ENCODE data around the gene MUSK. TPM values are rescaled to one million over a fixed set of nuclear protein-coding genes. Genes with fewer than 3 reads are reported as not detected.
"Not testable (repeated sequence)": the region's sequence is repeated elsewhere in the genome, so short reads cannot be mapped to it uniquely, and the experiment has no call there.

MUSK gene
- total RNA-seq, 3 donors from 2014 or later = not detected

- peaks cover 8% of the 10 kb centered on the region for H3K9me3 Mint-ChIP-seq
- H3K4me1 Mint-ChIP-seq (ENCODE audit: low read depth) = no peaks in the 10 kb centered on the region
- ATAC-seq = no peak
- no peak overlapping the region for H3K4me3 Mint-ChIP-seq
- no peak for DNase-seq
- no peaks in the 10 kb centered on the region for H3K27me3 Mint-ChIP-seq (ENCODE audit: low read depth)
- no peaks in the 10 kb centered on the region for H3K36me3 Mint-ChIP-seq (ENCODE audit: insufficient read depth)
Measured at GRCh38 chr9:110797611-110798010, 129.0 kb downstream of the MUSK start.

GRCh38 chr9:110799396-110799795 lies 130.8 kb downstream of the MUSK start:
- H3K4me3 Mint-ChIP-seq = no peak overlapping the region
- no peaks in the 10 kb centered on the region for H3K4me1 Mint-ChIP-seq (ENCODE audit: low read depth)
- DNase-seq (no peak), ATAC-seq (no peak)
- peaks cover 8% of the 10 kb centered on the region for H3K9me3 Mint-ChIP-seq
- H3K27me3 Mint-ChIP-seq (ENCODE audit: low read depth) = no peaks in the 10 kb centered on the region
- H3K36me3 Mint-ChIP-seq (ENCODE audit: insufficient read depth) = no peaks in the 10 kb centered on the region

GRCh38 chr9:110801426-110801825 lies 132.8 kb downstream of the MUSK start:
- H3K4me3 Mint-ChIP-seq = no peak overlapping the region

GRCh38 chr9:110802416-110803035 lies 133.9 kb downstream of the MUSK start:
- H3K4me1 Mint-ChIP-seq (ENCODE audit: low read depth) = no peaks in the 10 kb centered on the region
- H3K27me3 Mint-ChIP-seq (ENCODE audit: low read depth) = no peaks in the 10 kb centered on the region
- no peak for DNase-seq
- no peaks in the 10 kb centered on the region for H3K36me3 Mint-ChIP-seq (ENCODE audit: insufficient read depth)
- ATAC-seq = no peak
- peaks cover 3% of the 10 kb centered on the region for H3K9me3 Mint-ChIP-seq
- H3K4me3 Mint-ChIP-seq = no peak overlapping the region

More at GRCh38 chr9:110801426-110801825, 132.8 kb downstream of the MUSK start:
- Mint-ChIP-seq H3K4me1 (ENCODE audit: low read depth) (no peaks in the 10 kb centered on the region), H3K9me3 (peaks cover 8% of the 10 kb centered on the region), H3K27me3 (ENCODE audit: low read depth) (no peaks in the 10 kb centered on the region), H3K36me3 (ENCODE audit: insufficient read depth) (no peaks in the 10 kb centered on the region)
- DNase-seq = no peak
- no peak for ATAC-seq

GRCh38 chr9:110807956-110808598 lies 139.5 kb downstream of the MUSK start:
- Mint-ChIP-seq H3K36me3 (ENCODE audit: insufficient read depth) (no peaks in the 10 kb centered on the region), H3K4me3 (no peak overlapping the region), H3K9me3 (no peaks in the 10 kb centered on the region), H3K27me3 (ENCODE audit: low read depth) (no peaks in the 10 kb centered on the region), H3K4me1 (ENCODE audit: low read depth) (no peaks in the 10 kb centered on the region)
- no peak for ATAC-seq
- no peak for DNase-seq

GRCh38 chr9:110808599-110808980 lies 140.0 kb downstream of the MUSK start:
- Mint-ChIP-seq H3K36me3 (ENCODE audit: insufficient read depth) (no peaks in the 10 kb centered on the region), H3K4me3 (no peak overlapping the region), H3K27me3 (ENCODE audit: low read depth) (no peaks in the 10 kb centered on the region), H3K9me3 (no peaks in the 10 kb centered on the region), H3K4me1 (ENCODE audit: low read depth) (no peaks in the 10 kb centered on the region)
- DNase-seq (no peak), ATAC-seq (no peak)

- DNase-seq = no peak
- no peak for ATAC-seq
- Mint-ChIP-seq H3K9me3 (no peaks in the 10 kb centered on the region), H3K4me1 (ENCODE audit: low read depth) (no peaks in the 10 kb centered on the region), H3K36me3 (ENCODE audit: insufficient read depth) (no peaks in the 10 kb centered on the region), H3K4me3 (no peak overlapping the region), H3K27me3 (ENCODE audit: low read depth) (no peaks in the 10 kb centered on the region)
Measured at GRCh38 chr9:110809038-110809595, 140.5 kb downstream of the MUSK start.

GRCh38 chr9:110810262-110810976 lies 141.8 kb downstream of the MUSK start:
- Mint-ChIP-seq H3K9me3 (no peaks in the 10 kb centered on the region), H3K4me3 (no peak overlapping the region), H3K36me3 (ENCODE audit: insufficient read depth) (no peaks in the 10 kb centered on the region), H3K27me3 (ENCODE audit: low read depth) (no peaks in the 10 kb centered on the region), H3K4me1 (ENCODE audit: low read depth) (no peaks in the 10 kb centered on the region)
- ATAC-seq = no peak
- no peak for DNase-seq

GRCh38 chr9:110812886-110813285 lies 144.3 kb downstream of the MUSK start:
- ATAC-seq (no peak), DNase-seq (no peak)
- Mint-ChIP-seq H3K9me3 (no peaks in the 10 kb centered on the region), H3K36me3 (ENCODE audit: insufficient read depth) (no peaks in the 10 kb centered on the region), H3K27me3 (ENCODE audit: low read depth) (no peaks in the 10 kb centered on the region), H3K4me1 (ENCODE audit: low read depth) (no peaks in the 10 kb centered on the region), H3K4me3 (no peak overlapping the region)

GRCh38 chr9:110814159-110814558 lies 145.6 kb downstream of the MUSK start:
- no peaks in the 10 kb centered on the region for H3K4me1 Mint-ChIP-seq (ENCODE audit: low read depth)

GRCh38 chr9:110815361-110815760 lies 146.8 kb downstream of the MUSK start:
- Mint-ChIP-seq H3K4me1 (ENCODE audit: low read depth) (no peaks in the 10 kb centered on the region), H3K27me3 (ENCODE audit: low read depth) (no peaks in the 10 kb centered on the region), H3K9me3 (no peaks in the 10 kb centered on the region), H3K4me3 (no peak overlapping the region), H3K36me3 (ENCODE audit: insufficient read depth) (no peaks in the 10 kb centered on the region)
- DNase-seq (no peak), ATAC-seq (no peak)

More at GRCh38 chr9:110814159-110814558, 145.6 kb downstream of the MUSK start:
- Mint-ChIP-seq H3K36me3 (ENCODE audit: insufficient read depth) (no peaks in the 10 kb centered on the region), H3K27me3 (ENCODE audit: low read depth) (no peaks in the 10 kb centered on the region), H3K4me3 (no peak overlapping the region), H3K9me3 (no peaks in the 10 kb centered on the region)
- DNase-seq (no peak), ATAC-seq (no peak)

- Mint-ChIP-seq H3K4me1 (ENCODE audit: low read depth) (no peaks in the 10 kb centered on the region), H3K36me3 (ENCODE audit: insufficient read depth) (no peaks in the 10 kb centered on the region), H3K4me3 (no peak overlapping the region), H3K27me3 (ENCODE audit: low read depth) (no peaks in the 10 kb centered on the region), H3K9me3 (peaks cover 5% of the 10 kb centered on the region)
- no peak for DNase-seq
- no peak for ATAC-seq
Measured at GRCh38 chr9:110820381-110820780, 151.8 kb downstream of the MUSK start.

GRCh38 chr9:110821064-110821463 lies 152.5 kb downstream of the MUSK start:
- no peak for DNase-seq
- Mint-ChIP-seq H3K9me3 (peaks cover 5% of the 10 kb centered on the region), H3K4me3 (no peak overlapping the region), H3K4me1 (ENCODE audit: low read depth) (no peaks in the 10 kb centered on the region), H3K27me3 (ENCODE audit: low read depth) (no peaks in the 10 kb centered on the region), H3K36me3 (ENCODE audit: insufficient read depth) (no peaks in the 10 kb centered on the region)
- ATAC-seq = no peak

GRCh38 chr9:110825129-110825528 lies 156.5 kb downstream of the MUSK start:
- not testable (repeated sequence) for DNase-seq; H3K36me3 Mint-ChIP-seq (ENCODE audit: insufficient read depth); H3K4me3 Mint-ChIP-seq; H3K27me3 Mint-ChIP-seq (ENCODE audit: low read depth); H3K4me1 Mint-ChIP-seq (ENCODE audit: low read depth); H3K9me3 Mint-ChIP-seq; ATAC-seq

GRCh38 chr9:110825950-110826349 lies 157.4 kb downstream of the MUSK start:
- H3K4me1 Mint-ChIP-seq (ENCODE audit: low read depth) = no peaks in the 10 kb centered on the region

More at GRCh38 chr9:110825950-110826349, 157.4 kb downstream of the MUSK start:
- H3K36me3 Mint-ChIP-seq (ENCODE audit: insufficient read depth) = no peaks in the 10 kb centered on the region
- peaks cover 5% of the 10 kb centered on the region for H3K9me3 Mint-ChIP-seq
- H3K27me3 Mint-ChIP-seq (ENCODE audit: low read depth) = no peaks in the 10 kb centered on the region
- no peak overlapping the region for H3K4me3 Mint-ChIP-seq
- no peak for DNase-seq
- no peak for ATAC-seq
